NCI-H1436 (cell line): Measurements from ENCODE around the gene CEACAM19.

Source experiments
- DNase-seq: peaks from one replicate; lab custom pipeline; 2025; lab: John Stamatoyannopoulos, UW

The CEACAM19 gene

DNA sequence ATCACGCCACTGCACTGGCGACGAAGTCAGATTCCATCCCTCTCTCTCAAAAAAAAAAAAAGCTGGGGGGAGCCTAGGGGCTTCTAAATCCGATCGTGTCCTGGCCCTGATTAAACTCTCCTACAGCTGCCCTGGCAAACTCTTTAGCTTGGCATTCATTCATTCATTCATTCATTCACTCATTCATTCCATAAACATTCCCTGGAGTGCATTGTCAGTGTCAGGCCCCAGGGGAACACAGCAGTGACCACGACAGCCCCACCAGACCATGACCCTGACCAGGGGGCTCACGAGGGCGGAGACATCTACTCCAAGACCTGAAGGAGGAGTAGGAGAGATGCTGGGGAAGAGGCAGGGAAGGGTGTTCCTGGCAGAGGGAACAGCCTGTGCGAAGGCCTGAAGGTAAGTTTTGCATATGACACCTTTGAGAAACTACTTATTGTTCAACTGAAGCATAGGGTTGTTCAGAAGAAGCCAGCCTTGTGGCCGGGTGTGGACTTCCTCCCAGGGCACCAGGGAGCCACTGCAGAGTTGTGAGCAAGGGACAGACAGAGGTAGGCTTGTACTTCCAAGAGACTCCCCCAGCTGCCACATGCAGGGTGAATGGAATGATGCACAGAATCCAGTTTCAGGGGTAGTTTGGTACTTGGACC, 52.1 kb downstream of the CEACAM19 start:
- no peak for DNase-seq

DNA sequence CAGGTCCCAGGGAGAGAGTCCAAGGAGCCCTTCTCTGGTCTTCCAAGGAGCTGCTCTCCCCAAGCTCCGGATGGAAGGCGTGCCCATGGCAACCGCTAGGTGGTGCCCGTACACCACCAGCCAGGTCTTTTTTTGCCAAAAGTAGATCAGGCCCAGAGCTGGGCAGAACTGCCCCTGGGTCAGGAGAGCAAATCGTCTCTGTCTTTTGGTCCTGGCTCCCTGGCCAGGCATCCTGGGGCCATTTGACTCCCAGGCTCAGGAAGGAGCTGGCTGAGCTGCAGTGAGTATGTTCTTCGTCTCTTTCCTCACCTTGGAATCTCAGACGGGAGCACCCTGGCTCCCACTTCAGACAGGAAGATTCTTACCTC, 52.7 kb downstream of the CEACAM19 start:
- DNase-seq = peak; percentile 64

GRCh38 chr19:44725251-44725650, 54.0 kb downstream of the CEACAM19 start:
- DNase-seq = no peak

GRCh38 chr19:44725684-44726083, 54.4 kb downstream of the CEACAM19 start:
- no peak for DNase-seq

GRCh38 chr19:44726465-44726864, 55.2 kb downstream of the CEACAM19 start:
- no peak for DNase-seq

GRCh38 chr19:44728178-44728577, 56.9 kb downstream of the CEACAM19 start:
- DNase-seq = no peak

- DNase-seq = no peak
Measured at GRCh38 chr19:44729516-44730033, 58.3 kb downstream of the CEACAM19 start.

DNA sequence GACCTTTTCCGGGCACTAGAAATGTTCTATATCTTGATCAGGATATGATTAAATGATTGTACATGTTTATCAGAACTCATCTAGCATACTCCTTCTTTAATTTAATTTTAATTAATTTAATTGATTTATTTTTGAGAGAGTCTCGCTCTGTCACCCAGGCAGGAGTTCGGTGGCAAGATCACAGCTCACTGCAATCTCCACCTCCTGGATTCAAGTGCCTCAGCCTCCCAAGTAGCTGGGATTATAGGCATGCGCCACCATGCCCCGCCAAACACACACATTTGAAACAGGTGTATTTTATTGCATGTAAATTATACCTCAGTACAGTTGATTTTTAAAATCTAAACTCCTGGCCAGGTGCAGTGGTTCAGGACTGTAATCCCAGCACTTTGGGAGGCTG, 59.8 kb downstream of the CEACAM19 start:
- no peak for DNase-seq

DNA sequence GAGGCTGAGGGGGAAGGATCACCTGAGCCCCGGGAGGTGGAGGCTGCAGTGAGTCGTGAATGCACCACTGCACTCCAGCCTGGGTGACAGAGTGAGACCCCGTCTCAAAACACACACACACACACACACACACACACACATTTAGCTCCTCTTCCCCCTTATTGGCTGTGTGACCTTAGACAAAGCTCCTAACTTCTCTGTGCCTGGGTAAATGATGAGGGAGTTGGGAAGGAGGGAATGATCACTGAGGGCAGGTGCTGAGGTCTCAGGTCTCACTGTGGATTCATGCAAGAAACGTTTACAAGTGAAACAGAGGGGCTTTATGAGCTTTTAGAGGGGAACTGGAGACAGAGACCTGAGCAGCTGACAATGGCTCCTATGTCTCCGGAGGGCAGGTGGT, 60.3 kb downstream of the CEACAM19 start:
- DNase-seq = no peak

DNA sequence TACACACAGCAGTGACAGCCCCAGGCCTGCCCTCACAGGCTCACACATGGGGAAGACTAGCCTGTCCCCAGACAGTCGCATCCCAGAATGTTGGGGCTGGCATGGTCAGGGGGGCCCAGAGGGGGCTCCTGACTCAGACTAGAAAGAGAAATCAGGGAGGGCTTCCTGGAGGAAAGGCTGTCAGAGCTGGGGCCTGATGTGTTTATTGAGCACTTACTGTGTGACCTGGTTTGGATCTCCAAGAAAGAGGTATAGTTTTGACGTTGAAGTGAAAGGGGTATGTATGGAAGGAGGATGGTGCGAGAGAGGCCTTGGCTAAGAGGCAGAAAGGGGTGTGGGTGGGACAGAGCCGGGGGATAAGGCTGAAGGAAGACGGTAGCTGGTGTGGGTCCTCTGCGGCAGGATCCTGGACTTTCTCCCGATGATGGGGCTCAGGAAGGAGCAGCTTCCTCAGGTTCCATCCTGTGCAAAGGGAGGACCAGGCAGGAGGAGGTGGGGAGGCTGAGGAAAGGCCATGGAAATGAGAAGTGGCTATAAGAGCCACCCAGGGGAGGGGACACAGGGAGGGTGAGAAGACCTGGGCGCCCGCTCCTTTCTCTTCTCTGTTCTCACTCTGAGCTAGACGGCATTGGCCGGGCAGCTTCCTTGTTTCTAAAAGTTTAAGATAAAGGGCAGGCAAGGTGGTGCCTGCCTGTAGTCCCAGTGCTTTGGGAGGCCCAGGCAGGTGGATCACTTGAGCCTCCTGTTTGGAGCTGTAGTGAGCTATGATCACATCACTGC, 61.1 kb downstream of the CEACAM19 start:
- no peak for DNase-seq
